Ishikawa (cell line): Measurements from ENCODE around the gene ALPI.

ENCODE experiments used
- CREB1 ChIP-seq: IDR thresholded peaks from 2 replicates; pipeline ENCODE4 v1.6.1; 2012; ENCODE audit warnings: low read depth
- RAD21 ChIP-seq: IDR thresholded peaks from 2 replicates; pipeline ENCODE4 v1.6.1; 2012; ENCODE audit warnings: low read depth
- TAF1 ChIP-seq: IDR thresholded peaks from 2 replicates; pipeline ENCODE4 v1.6.1; 2012; ENCODE audit warnings: low read depth, mild to moderate bottlenecking
- YY1 ChIP-seq: IDR thresholded peaks from 2 replicates; pipeline ENCODE4 v1.6.1; 2012; ENCODE audit warnings: low read depth

DNA sequence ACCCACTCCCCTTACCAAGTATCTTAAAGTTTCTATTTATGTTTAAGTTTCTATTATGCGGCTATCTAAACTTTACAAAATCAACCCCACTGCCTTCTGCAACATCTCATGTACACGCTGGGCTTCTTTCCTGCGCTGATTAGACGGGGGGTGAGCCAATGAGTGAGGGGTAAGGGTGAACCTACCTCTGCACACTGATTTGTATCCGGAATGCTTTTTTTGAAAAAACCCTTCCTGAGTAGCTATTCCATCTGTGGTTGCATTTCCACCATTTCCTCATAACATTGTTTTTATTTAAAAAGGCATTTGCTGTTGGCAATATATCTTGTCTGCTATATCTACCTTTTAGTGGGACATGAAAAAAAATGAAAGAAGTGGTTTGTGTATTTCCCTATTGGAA lies 43.0 kb upstream of the ALPI start:
- TF ChIP-seq YY1 (no peak), RAD21 (no peak), CREB1 (no peak), TAF1 (no peak)
